GM12892 (cell line): Measurements from ENCODE around the gene PXDC1.

Experiments used
- POLR2A ChIP-seq: IDR thresholded peaks from 2 replicates; pipeline ENCODE4 v1.6.1; 2011; ENCODE audit warnings: low read depth, low read length, control low read depth
- POLR2AphosphoS5 ChIP-seq: IDR thresholded peaks from 2 replicates; pipeline ENCODE4 v1.6.1; 2011; ENCODE audit warnings: low read depth, low read length, control low read depth
- TAF1 ChIP-seq: IDR thresholded peaks from 2 replicates; pipeline ENCODE4 v1.6.1; 2011; ENCODE audit warnings: low read depth, mild to moderate bottlenecking, control low read depth, low read length, borderline replicate concordance

GRCh38 chr6:3751730-3752530 is 417 bp upstream of the PXDC1 start:
- no peak for TF ChIP-seq POLR2A
- TF ChIP-seq POLR2AphosphoS5 = no peak
- TF ChIP-seq TAF1 = no peak
